SHP77 treated with DMSO at 0.1 percent for 48 hours (cell line): ENCODE data around the gene GRAP2.
"Not testable (repeated sequence)": the region's sequence is repeated elsewhere in the genome, so short reads cannot be mapped to it uniquely, and the experiment has no call there.

ENCODE experiments used
- DNase-seq: peaks from one replicate; lab custom pipeline; 2025; lab: John Stamatoyannopoulos, UW

The GRAP2 gene

GRCh38 chr22:39946126-39946502 is 45.2 kb downstream of the GRAP2 start:
- DNase-seq, result no peak

GRCh38 chr22:39946503-39947219 is 45.8 kb downstream of the GRAP2 start:
- DNase-seq, result peak; percentile 54

- peak; percentile 51 for DNase-seq
These were observed 46.6 kb downstream of the GRAP2 start for GRCh38 chr22:39947220-39948216.

- DNase-seq, result no peak
These were observed 49.3 kb downstream of the GRAP2 start for GRCh38 chr22:39949964-39950737.

GRCh38 chr22:39951603-39952293 is 50.9 kb downstream of the GRAP2 start:
- not testable (repeated sequence) for DNase-seq

GRCh38 chr22:39952347-39952746 is 51.5 kb downstream of the GRAP2 start:
- no peak for DNase-seq

- DNase-seq, result no peak
These were observed 52.2 kb downstream of the GRAP2 start for GRCh38 chr22:39953101-39953500.

- DNase-seq, result no peak
These were observed 53.7 kb downstream of the GRAP2 start for GRCh38 chr22:39954584-39955055.

GRCh38 chr22:39955675-39956074 is 54.8 kb downstream of the GRAP2 start:
- no peak for DNase-seq

- peak; percentile 43 for DNase-seq
These were observed 56.2 kb downstream of the GRAP2 start for GRCh38 chr22:39956932-39957664.

- no peak for DNase-seq
These were observed 57.3 kb downstream of the GRAP2 start for GRCh38 chr22:39958009-39958711.

- DNase-seq, result no peak
These were observed 58.2 kb downstream of the GRAP2 start for GRCh38 chr22:39958949-39959639.

- peak; percentile 56 for DNase-seq
These were observed 59.0 kb downstream of the GRAP2 start, which contains the start of gene TMA7B for GRCh38 chr22:39959640-39960447. TSS of gene TMA7B (plus strand) at chr22:39960397. CDS start at chr22:39964375, 3,978 bp downstream.

- DNase-seq, result no peak
These were observed 60.2 kb downstream of the GRAP2 start for GRCh38 chr22:39960791-39961746.

- DNase-seq, result no peak
These were observed 61.2 kb downstream of the GRAP2 start for GRCh38 chr22:39962071-39962470.

GRCh38 chr22:39965748-39966147 is 64.9 kb downstream of the GRAP2 start:
- no peak for DNase-seq

- no peak for DNase-seq
These were observed 65.6 kb downstream of the GRAP2 start for GRCh38 chr22:39966470-39966869.
